Duodenal mucosa (tissue), 2 donors: ENCODE data around the gene ADRA2C.
A peak's percentile ranks its signal among the peaks of the same experiment; 100 is the strongest.

Source experiments
- H3K27ac ChIP-seq: one replicate; pipeline ENCODE4 v1.7.0; 2013; ENCODE audit warnings: low read depth, low read length
- H3K27me3 ChIP-seq, 2 donors: one replicate each; pipeline ENCODE4 v1.7.0; 2013; ENCODE audit warnings: low read length in 2 of 2, control low read depth in 1 of 2; ENCODE audit not compliant: insufficient read depth in 2 of 2, control insufficient read depth in 1 of 2
- H3K36me3 ChIP-seq, 2 donors: one replicate each; pipeline ENCODE4 v1.7.0; 2013; ENCODE audit warnings: low read length in 2 of 2, control low read depth in 1 of 2; ENCODE audit not compliant: insufficient read depth in 2 of 2, control insufficient read depth in 1 of 2
- H3K4me1 ChIP-seq, 2 donors: one replicate each; pipeline ENCODE4 v1.7.0; 2013; ENCODE audit warnings: low read length in 2 of 2, control low read depth in 1 of 2; ENCODE audit not compliant: insufficient read depth in 2 of 2, control insufficient read depth in 1 of 2
- H3K4me3 ChIP-seq, 2 donors: one replicate each; pipeline ENCODE4 v1.7.0; 2013; ENCODE audit warnings: low read length in 2 of 2, low read depth in 1 of 2
- H3K9ac ChIP-seq, 2 donors: one replicate each; pipeline ENCODE4 v1.7.0; 2013; ENCODE audit warnings: low read length in 2 of 2, low read depth in 1 of 2
- H3K9me3 ChIP-seq, 2 donors: one replicate each; pipeline ENCODE4 v1.7.0; 2013; ENCODE audit warnings: low read length in 2 of 2, control low read depth in 1 of 2; ENCODE audit not compliant: control insufficient read depth in 1 of 2

The ADRA2C gene

DNA sequence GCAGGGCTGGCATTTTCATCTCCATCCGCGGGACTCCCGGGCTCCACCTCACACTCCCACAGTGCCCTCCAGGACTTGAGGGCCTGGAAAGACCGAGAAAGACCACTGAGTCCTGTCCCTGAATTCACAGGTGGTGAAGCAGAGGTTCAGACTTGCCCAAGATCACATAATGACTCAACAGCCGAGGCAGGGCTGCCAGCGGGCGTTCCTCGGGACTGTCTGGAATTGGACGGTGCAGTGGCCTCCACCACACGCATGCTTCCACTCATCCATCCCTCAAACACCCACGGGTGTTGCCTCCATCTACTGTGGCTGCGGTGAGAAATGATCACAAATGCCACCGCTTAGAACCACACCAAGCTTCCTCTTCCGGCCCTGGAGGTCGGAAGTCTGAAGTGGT is 6.9 kb upstream of the ADRA2C start:
- no peaks in the 10 kb centered on the region for H3K36me3 ChIP-seq
- peaks cover 2 to 7% of the 10 kb centered on the region in 2 donors for H3K27me3 ChIP-seq
- no peak overlapping the region for H3K27ac ChIP-seq
- H3K9me3 ChIP-seq: peaks cover 0 to 2% of the 10 kb centered on the region in 2 donors
- no peak overlapping the region for H3K4me3 ChIP-seq
- H3K4me1 ChIP-seq: no peaks in the 10 kb centered on the region
- H3K9ac ChIP-seq: no peak overlapping the region

DNA sequence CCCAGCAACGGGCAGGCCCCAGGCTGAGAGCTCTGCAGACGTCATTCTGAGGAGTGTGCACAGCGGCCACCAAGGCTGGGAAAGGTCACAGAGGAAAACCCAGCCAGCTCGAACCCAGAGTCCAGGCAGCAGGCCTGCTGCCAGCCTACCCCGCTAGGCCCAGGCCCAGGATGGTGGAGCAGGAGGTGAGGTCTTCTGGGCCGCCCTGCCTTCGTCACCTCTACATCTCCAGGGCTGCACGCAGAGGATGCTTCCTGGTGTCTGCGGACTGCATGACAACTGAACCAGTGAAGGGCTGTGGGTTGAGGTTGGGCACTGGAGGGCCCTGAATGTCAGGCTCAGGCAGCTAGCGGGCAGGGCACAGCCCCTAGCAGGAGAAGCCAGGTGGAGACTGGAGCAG is 5.8 kb upstream of the ADRA2C start:
- Histone ChIP-seq H3K9me3 (peaks cover 0 to 2% of the 10 kb centered on the region in 2 donors), H3K4me1 (peaks cover 3% of the 10 kb centered on the region in 2 donors), H3K4me3 (no peak overlapping the region), H3K27me3 (peaks cover 12 to 17% of the 10 kb centered on the region in 2 donors), H3K27ac (no peak overlapping the region), H3K36me3 (no peaks in the 10 kb centered on the region), H3K9ac (no peak overlapping the region)

DNA sequence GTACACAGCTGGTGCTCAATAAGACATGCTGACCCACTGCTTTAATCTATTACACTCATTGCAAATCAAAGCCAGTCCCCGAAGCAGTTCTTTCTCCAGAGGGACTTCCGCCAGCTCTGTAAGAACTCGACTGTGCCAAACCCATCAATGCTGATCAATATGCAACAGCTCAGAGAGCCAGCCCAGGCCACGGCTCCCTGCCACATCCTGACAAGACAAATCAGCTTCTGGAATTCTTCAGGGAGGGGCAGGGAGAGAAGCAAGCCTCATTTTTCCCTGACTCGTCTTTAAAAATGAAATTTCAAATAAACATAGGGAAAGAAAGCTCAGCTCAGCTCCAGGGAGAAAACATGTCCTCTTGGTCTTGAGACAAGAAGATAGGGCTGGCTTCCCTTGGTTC is 5.3 kb upstream of the ADRA2C start:
- no peaks in the 10 kb centered on the region for H3K36me3 ChIP-seq
- H3K9ac ChIP-seq: no peak overlapping the region
- H3K27ac ChIP-seq: no peak overlapping the region
- H3K4me1 ChIP-seq: peaks cover 3 to 4% of the 10 kb centered on the region in 2 donors
- H3K4me3 ChIP-seq: no peak overlapping the region
- peaks cover 12 to 17% of the 10 kb centered on the region in 2 donors for H3K27me3 ChIP-seq
- peaks cover 0 to 2% of the 10 kb centered on the region in 2 donors for H3K9me3 ChIP-seq

DNA sequence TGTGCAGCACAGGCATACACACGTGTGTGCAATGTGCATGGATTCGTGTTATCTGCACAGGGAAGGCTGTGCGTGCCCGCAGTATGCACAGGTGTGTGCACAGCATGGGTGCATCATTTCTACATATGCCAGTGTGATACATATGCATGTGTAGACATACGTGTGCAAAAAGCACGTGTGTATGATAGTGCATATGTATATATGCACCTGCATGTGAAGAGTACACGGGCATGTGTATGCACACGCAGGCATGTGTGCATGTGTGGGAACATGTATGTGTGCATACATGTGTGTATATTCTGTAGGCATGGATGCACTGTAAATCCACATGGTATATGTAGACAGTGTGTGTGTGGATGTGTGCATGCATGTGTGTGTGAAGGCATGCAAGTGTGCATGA is 3.9 kb upstream of the ADRA2C start:
- Histone ChIP-seq H3K27me3 (peaks cover 17 to 23% of the 10 kb centered on the region in 2 donors), H3K9me3 (no peaks in the 10 kb centered on the region), H3K36me3 (no peaks in the 10 kb centered on the region), H3K4me3 (no peak overlapping the region), H3K4me1 (peaks cover 4 to 8% of the 10 kb centered on the region in 2 donors), H3K9ac (no peak overlapping the region), H3K27ac (no peak overlapping the region)

DNA sequence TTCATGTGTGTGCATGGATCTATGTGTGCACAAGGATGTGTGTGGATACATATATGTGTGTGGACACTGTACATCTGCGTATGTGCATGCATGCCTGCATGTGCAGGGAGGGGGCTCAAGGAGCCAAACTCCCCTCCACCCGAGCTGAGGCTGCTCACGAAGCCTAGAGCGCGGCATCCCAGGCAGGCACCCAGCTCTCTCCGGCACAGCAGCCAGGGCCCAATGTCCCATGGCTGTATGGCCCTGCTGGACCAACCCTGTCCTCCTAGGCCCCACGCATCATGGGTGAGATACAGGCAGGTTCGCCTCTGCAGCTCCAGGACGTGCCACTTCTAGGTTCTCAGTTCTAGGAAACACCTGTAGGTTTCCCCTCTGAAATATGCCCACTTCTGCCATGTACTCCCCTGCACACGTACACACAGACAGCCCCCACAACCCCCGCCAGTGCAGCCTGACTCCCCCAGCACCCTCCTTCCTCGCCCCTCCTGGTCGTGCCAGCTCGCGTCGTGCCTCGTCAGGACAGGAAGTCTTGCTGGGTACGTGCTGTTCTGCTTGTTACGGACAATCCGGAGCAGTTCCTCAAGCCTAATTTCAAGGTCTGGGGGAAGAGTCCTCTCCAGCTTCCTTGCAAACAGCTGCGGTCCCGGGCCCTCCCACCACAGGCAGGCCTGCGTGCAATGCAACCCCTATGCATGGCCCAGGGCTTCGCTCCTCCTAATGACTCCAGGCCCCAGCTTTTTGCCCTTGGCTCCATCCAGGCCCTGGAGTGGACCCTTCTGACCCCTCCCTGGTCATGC is 3.2 kb upstream of the ADRA2C start:
- H3K9ac ChIP-seq: no peak overlapping the region
- peaks cover 20 to 22% of the 10 kb centered on the region in 2 donors for H3K27me3 ChIP-seq
- no peak overlapping the region for H3K4me3 ChIP-seq
- no peaks in the 10 kb centered on the region for H3K9me3 ChIP-seq
- no peak overlapping the region for H3K27ac ChIP-seq
- no peaks in the 10 kb centered on the region for H3K36me3 ChIP-seq
- peaks cover 4 to 8% of the 10 kb centered on the region in 2 donors for H3K4me1 ChIP-seq

DNA sequence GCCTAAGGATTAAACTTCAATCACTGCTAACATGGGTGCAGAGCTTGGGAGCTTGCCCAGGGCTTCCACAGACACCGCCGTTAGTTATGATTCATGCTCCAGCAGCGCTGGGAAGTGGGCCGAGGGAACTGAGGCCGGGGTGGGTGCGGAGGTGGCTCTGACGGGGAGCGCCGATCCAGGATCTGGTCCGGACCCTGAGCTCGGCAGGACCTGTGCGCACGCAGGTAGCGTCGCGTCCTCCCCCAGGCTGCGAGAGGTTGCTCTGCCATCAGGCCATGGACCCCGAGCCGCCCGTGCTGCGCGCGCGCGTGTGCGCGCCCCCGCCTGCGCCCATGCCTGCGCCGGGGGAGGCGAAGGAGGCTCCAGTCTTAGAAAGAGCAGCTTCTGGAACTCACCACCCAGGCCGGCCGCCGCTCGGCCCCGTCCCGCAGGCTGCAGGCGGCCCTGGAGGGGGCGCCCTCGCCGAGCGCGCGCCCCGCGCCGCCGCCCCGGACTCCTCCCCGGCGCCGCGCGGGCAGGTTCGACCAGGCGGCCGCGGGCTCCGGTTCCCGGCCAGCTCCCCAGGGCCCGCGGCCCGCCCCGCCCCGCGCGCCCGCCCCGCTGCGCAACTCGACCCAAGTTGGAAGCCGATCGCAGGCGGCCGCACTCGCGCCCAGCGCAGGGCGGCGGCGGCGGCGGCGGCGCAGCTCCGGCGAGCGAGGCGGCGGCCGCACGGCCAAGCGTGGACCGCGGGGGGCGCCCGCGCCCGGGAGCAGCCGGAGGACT is 732 bp upstream of the ADRA2C start:
- H3K4me3 ChIP-seq: peak overlapping the region; percentile 43 to 45
- peaks cover 4 to 8% of the 10 kb centered on the region in 2 donors for H3K4me1 ChIP-seq
- peaks cover 20 to 42% of the 10 kb centered on the region in 2 donors for H3K27me3 ChIP-seq
- no peaks in the 10 kb centered on the region for H3K36me3 ChIP-seq
- no peaks in the 10 kb centered on the region for H3K9me3 ChIP-seq
- H3K9ac ChIP-seq: no peak overlapping the region
- H3K27ac ChIP-seq: no peak overlapping the region

DNA sequence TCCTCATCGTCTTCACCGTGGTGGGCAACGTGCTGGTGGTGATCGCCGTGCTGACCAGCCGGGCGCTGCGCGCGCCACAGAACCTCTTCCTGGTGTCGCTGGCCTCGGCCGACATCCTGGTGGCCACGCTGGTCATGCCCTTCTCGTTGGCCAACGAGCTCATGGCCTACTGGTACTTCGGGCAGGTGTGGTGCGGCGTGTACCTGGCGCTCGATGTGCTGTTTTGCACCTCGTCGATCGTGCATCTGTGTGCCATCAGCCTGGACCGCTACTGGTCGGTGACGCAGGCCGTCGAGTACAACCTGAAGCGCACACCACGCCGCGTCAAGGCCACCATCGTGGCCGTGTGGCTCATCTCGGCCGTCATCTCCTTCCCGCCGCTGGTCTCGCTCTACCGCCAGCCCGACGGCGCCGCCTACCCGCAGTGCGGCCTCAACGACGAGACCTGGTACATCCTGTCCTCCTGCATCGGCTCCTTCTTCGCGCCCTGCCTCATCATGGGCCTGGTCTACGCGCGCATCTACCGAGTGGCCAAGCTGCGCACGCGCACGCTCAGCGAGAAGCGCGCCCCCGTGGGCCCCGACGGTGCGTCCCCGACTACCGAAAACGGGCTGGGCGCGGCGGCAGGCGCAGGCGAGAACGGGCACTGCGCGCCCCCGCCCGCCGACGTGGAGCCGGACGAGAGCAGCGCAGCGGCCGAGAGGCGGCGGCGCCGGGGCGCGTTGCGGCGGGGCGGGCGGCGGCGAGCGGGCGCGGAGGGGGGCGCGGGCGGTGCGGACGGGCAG is 792 bp downstream of the ADRA2C start:
- H3K4me3 ChIP-seq: peak overlapping the region in 1 of 2 donors; percentile 28
- H3K9ac ChIP-seq: no peak overlapping the region
- no peak overlapping the region for H3K27ac ChIP-seq
- H3K36me3 ChIP-seq: no peaks in the 10 kb centered on the region
- no peaks in the 10 kb centered on the region for H3K9me3 ChIP-seq
- H3K27me3 ChIP-seq: peaks cover 24 to 46% of the 10 kb centered on the region in 2 donors
- H3K4me1 ChIP-seq: peaks cover 4 to 8% of the 10 kb centered on the region in 2 donors

DNA sequence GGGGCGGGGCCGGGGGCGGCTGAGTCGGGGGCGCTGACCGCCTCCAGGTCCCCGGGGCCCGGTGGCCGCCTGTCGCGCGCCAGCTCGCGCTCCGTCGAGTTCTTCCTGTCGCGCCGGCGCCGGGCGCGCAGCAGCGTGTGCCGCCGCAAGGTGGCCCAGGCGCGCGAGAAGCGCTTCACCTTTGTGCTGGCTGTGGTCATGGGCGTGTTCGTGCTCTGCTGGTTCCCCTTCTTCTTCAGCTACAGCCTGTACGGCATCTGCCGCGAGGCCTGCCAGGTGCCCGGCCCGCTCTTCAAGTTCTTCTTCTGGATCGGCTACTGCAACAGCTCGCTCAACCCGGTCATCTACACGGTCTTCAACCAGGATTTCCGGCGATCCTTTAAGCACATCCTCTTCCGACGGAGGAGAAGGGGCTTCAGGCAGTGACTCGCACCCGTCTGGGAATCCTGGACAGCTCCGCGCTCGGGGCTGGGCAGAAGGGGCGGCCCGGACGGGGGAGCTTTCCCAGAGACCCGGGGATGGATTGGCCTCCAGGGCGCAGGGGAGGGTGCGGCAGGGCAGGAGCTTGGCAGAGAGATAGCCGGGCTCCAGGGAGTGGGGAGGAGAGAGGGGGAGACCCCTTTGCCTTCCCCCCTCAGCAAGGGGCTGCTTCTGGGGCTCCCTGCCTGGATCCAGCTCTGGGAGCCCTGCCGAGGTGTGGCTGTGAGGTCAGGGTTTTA is 1.5 kb downstream of the ADRA2C start:
- Histone ChIP-seq H3K9ac (no peak overlapping the region), H3K36me3 (no peaks in the 10 kb centered on the region), H3K4me1 (peaks cover 4 to 8% of the 10 kb centered on the region in 2 donors), H3K27me3 (peaks cover 25 to 46% of the 10 kb centered on the region in 2 donors), H3K4me3 (no peak overlapping the region), H3K27ac (no peak overlapping the region), H3K9me3 (no peaks in the 10 kb centered on the region)

DNA sequence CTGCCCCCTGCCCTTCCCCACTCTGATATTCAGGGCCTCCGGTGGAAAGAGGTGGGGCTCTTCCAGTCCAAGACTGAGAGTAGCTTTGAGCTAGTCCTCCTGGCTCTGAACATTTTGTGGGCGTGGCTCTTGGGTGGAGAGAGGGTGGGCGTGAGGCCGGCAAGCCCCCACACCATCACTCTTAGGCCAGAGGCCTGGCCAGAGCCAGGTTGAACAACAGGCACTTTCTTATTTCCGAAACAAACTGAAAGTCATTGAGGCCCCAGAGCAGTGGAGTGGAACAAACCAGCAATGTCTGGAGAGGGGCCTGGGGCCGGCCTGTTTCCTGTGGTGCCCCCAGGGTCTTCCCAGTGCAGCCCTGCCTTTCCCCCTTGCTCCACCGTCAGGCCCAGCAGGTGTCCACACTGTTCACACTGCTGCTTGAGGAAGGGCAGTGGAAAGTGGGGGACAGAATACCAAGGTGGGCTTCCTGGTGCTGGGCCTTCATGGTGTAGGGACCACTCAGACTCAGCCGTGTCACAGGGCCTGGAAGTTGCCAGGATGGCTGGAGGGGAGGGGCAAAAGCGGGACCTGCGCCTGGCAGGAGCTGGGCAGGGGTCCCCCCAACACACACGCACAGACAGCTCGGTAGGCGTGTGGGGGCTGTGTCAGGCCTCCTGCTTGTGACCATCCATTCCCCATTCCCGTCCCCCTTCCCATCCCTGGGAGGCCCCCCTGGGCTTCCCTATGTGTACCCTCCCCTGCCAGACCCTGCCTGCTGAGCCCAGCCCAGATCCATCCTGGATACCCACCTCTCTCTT is 2.9 kb downstream of the ADRA2C start:
- Histone ChIP-seq H3K4me1 (peaks cover 4 to 8% of the 10 kb centered on the region in 2 donors), H3K27me3 (peaks cover 26 to 46% of the 10 kb centered on the region in 2 donors), H3K36me3 (no peaks in the 10 kb centered on the region), H3K4me3 (no peak overlapping the region), H3K27ac (no peak overlapping the region), H3K9me3 (no peaks in the 10 kb centered on the region), H3K9ac (no peak overlapping the region)
